ENCODE data around the gene HLA-DQA1.
"Not testable (repeated sequence)": the region's sequence is repeated elsewhere in the genome, so short reads cannot be mapped to it uniquely, and the experiment has no call there.

The HLA-DQA1 gene

DNA sequence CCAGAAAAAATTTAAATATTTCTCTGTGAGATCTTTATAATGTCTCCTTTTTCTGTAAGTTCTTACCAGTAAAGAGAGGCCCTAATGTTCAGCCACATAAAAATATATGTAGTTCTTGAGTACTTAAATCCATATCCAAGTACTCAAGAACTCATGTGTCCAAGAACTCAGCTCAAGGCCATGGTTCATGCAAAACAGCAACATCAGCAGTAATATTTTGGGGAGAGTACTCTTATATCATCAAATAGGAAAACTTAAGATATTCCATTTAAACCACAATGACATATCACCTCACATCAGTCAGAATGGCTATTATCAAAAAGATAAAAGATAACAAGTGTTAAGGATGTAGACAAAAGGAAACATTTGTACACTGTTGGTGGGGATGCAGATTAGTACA lies 32.7 kb downstream of the HLA-DQA1 start:
- ChIA-PET POLR2A (no interaction called here), CTCF (no interaction called here)
- DNase-seq (ENCODE audit: extremely low spot score) = no peak
- TF ChIP-seq HDGF (IDR thresholded peaks at IDR 0.05; ENCODE audit: borderline replicate concordance) = no peak
- TF ChIP-seq, protein P1, sequence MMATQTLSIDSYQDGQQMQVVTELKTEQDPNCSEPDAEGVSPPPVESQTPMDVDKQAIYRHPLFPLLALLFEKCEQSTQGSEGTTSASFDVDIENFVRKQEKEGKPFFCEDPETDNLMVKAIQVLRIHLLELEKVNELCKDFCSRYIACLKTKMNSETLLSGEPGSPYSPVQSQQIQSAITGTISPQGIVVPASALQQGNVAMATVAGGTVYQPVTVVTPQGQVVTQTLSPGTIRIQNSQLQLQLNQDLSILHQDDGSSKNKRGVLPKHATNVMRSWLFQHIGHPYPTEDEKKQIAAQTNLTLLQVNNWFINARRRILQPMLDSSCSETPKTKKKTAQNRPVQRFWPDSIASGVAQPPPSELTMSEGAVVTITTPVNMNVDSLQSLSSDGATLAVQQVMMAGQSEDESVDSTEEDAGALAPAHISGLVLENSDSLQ (IDR thresholded peaks at IDR 0.05) = no peak
- TF ChIP-seq ARNT (IDR thresholded peaks at IDR 0.05) = no peak
- TF ChIP-seq LEF1 (IDR thresholded peaks at IDR 0.05; ENCODE audit: borderline replicate concordance) = no peak
- no peak for TF ChIP-seq NFRKB (IDR thresholded peaks at IDR 0.05)
- no peak for TF ChIP-seq L3MBTL2 (conservative IDR thresholded peaks at IDR 0.05)
- no peak for TF ChIP-seq BHLHE40 (IDR thresholded peaks at IDR 0.05; ENCODE audit: borderline replicate concordance)
- no peak for TF ChIP-seq CTBP1 (IDR thresholded peaks at IDR 0.05; ENCODE audit: borderline replicate concordance)

DNA sequence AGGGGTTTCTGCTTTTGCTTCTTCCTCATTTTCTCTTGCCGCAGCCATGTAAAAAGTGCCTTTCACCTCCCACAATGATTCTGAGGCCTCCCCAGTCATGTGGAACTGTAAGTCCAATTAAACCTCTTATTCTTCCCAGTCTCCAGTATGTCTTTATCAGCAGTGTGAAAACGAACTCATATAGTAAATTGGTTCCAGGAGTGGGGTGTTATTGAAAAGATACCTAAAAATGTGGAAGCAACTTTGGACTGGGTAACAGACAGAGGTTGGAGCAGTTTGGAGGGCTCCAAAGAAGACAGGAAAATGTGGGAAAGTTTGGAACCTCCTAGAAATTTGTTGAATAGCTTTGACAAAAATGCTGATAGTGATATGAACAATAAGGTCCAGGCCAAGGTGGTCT lies 34.7 kb downstream of the HLA-DQA1 start:
- DNase-seq (ENCODE audit: extremely low spot score); CTCF ChIA-PET; POLR2A ChIA-PET: not testable (repeated sequence)

DNA sequence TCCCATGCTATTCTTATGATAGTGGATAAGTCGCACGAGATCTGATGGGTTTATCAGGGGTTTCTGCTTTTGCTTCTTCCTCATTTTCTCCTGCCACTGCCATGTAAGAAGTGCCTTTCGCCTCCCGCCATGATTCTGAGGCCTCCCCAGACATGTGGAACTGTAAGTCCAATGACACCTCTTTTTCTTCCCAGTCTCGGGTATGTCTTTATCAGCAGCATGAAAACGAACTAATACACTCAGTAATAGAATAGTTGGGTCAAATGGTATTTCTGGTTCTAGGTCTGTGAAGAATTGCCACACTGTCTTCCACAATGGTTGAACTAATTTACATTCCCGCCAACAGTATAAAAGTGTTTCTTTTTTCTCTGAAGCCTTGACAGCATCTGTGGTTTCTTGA lies 36.9 kb downstream of the HLA-DQA1 start:
- DNase-seq (ENCODE audit: extremely low spot score); CTCF ChIA-PET; POLR2A ChIA-PET: not testable (repeated sequence)

DNA sequence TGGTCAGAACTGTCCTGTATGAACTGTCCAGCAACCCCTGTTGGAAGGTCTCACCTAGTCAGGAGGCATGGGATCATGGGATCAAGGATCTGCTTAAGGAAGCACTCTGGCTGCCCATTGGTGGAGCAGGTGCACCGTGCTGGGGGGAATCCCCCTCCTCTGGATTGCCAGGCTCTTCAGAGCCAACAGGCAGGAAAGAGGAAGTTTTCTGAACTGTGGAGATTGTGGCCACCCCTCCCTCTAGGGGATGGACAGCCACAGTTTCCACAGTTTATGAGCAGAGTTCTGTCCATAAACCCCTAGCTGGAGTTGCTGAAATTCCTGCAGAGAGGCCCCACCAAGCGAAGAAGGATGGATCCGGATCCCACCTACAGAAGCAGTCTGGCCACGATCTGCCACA lies 42.3 kb downstream of the HLA-DQA1 start:
- POLR2A ChIA-PET = no interaction called here
- DNase-seq (ENCODE audit: extremely low spot score) = no peak
- CTCF ChIA-PET = no interaction called here
- TF ChIP-seq SUZ12 (IDR thresholded peaks at IDR 0.05) (no peak), ELF4 (IDR thresholded peaks at IDR 0.05) (no peak), ARNT (IDR thresholded peaks at IDR 0.05) (no peak), FOXM1 (IDR thresholded peaks at IDR 0.05; ENCODE audit: borderline replicate concordance) (no peak), TARDBP (IDR thresholded peaks at IDR 0.05) (no peak), HDGF (IDR thresholded peaks at IDR 0.05; ENCODE audit: borderline replicate concordance) (no peak), NFRKB (IDR thresholded peaks at IDR 0.05) (no peak), SP1 (IDR thresholded peaks at IDR 0.05) (no peak), CTBP1 (IDR thresholded peaks at IDR 0.05; ENCODE audit: borderline replicate concordance) (no peak), ZNF384 (IDR thresholded peaks at IDR 0.05) (no peak), FOXA1 (IDR thresholded peaks at IDR 0.05) (no peak), L3MBTL2 (conservative IDR thresholded peaks at IDR 0.05) (no peak), BHLHE40 (IDR thresholded peaks at IDR 0.05; ENCODE audit: borderline replicate concordance) (no peak), LEF1 (IDR thresholded peaks at IDR 0.05; ENCODE audit: borderline replicate concordance) (no peak), FOXK2 (IDR thresholded peaks at IDR 0.05) (no peak)
- TF ChIP-seq, protein P1 (IDR thresholded peaks at IDR 0.05) = no peak

DNA sequence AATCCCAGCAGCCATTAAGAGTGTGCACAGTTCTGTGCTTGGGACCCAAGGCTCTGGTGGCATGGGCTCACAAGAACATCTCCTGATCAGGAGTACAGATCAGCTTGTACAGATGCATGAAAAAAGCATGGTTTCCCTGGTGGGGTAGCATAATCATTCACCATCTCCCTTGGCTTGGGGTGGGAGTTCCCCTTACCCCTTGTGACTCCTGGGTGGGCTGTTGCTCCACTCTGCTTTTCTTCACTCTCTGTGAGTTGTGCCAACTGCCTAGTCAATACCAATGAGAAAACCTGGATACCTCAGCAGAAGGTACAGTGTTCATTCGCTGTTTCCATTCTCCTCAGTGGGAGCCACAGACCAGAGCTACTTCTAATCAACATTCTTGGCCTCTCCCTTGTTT lies 42.8 kb downstream of the HLA-DQA1 start:
- ChIA-PET CTCF (no interaction called here), POLR2A (no interaction called here)
- no peak for DNase-seq (ENCODE audit: extremely low spot score)
- TF ChIP-seq FOXK2 (IDR thresholded peaks at IDR 0.05) (no peak), ELF4 (IDR thresholded peaks at IDR 0.05) (no peak), NFRKB (IDR thresholded peaks at IDR 0.05) (no peak), L3MBTL2 (conservative IDR thresholded peaks at IDR 0.05) (no peak), LEF1 (IDR thresholded peaks at IDR 0.05; ENCODE audit: borderline replicate concordance) (no peak), BHLHE40 (IDR thresholded peaks at IDR 0.05; ENCODE audit: borderline replicate concordance) (no peak), FOXM1 (IDR thresholded peaks at IDR 0.05; ENCODE audit: borderline replicate concordance) (no peak), CTBP1 (IDR thresholded peaks at IDR 0.05; ENCODE audit: borderline replicate concordance) (no peak), ARNT (IDR thresholded peaks at IDR 0.05) (no peak), FOXA1 (IDR thresholded peaks at IDR 0.05) (no peak), HDGF (IDR thresholded peaks at IDR 0.05; ENCODE audit: borderline replicate concordance) (no peak), ZNF384 (IDR thresholded peaks at IDR 0.05) (no peak), SP1 (IDR thresholded peaks at IDR 0.05) (no peak), SUZ12 (IDR thresholded peaks at IDR 0.05) (no peak), TARDBP (IDR thresholded peaks at IDR 0.05) (no peak)
- TF ChIP-seq, protein P1 (IDR thresholded peaks at IDR 0.05) = no peak

DNA sequence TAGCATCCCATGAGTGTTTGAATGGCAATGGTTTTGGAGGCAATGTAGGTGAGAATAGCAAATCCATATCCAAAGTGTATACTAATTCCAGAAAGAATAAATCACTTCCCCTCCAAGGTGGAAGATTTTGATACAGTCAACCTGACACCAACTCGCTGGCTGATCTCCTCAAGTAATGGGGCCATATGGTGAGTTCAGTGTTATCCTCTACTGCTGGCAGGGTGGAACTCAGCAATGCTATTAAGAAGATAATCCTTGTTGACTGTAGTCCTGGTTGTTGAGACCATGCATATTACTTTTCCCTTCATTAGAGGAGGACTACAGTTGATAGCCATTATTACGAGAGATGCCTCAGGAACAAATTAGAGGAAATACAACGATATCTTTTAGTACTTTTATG lies 47.0 kb downstream of the HLA-DQA1 start:
- POLR2A ChIA-PET = no interaction called here
- DNase-seq (ENCODE audit: extremely low spot score) = no peak
- CTCF ChIA-PET = no interaction called here
- TF ChIP-seq NFRKB (IDR thresholded peaks at IDR 0.05) (no peak), ELF4 (IDR thresholded peaks at IDR 0.05) (no peak), ZNF384 (IDR thresholded peaks at IDR 0.05) (no peak), L3MBTL2 (conservative IDR thresholded peaks at IDR 0.05) (no peak), TARDBP (IDR thresholded peaks at IDR 0.05) (no peak), HDGF (IDR thresholded peaks at IDR 0.05; ENCODE audit: borderline replicate concordance) (no peak), LEF1 (IDR thresholded peaks at IDR 0.05; ENCODE audit: borderline replicate concordance) (no peak), ARNT (IDR thresholded peaks at IDR 0.05) (no peak), FOXM1 (IDR thresholded peaks at IDR 0.05; ENCODE audit: borderline replicate concordance) (no peak), FOXK2 (IDR thresholded peaks at IDR 0.05) (no peak), FOXA1 (IDR thresholded peaks at IDR 0.05) (no peak), CTBP1 (IDR thresholded peaks at IDR 0.05; ENCODE audit: borderline replicate concordance) (no peak), BHLHE40 (IDR thresholded peaks at IDR 0.05; ENCODE audit: borderline replicate concordance) (no peak), SP1 (IDR thresholded peaks at IDR 0.05) (no peak), SUZ12 (IDR thresholded peaks at IDR 0.05) (no peak)
- TF ChIP-seq, protein P1 (IDR thresholded peaks at IDR 0.05) = no peak

Measured in HEK293T (cell line).